ENCODE measurements around the gene IFNG-AS1.
A peak's percentile ranks its signal among the peaks of the same experiment; 100 is the strongest.

Gene IFNG-AS1

DNA sequence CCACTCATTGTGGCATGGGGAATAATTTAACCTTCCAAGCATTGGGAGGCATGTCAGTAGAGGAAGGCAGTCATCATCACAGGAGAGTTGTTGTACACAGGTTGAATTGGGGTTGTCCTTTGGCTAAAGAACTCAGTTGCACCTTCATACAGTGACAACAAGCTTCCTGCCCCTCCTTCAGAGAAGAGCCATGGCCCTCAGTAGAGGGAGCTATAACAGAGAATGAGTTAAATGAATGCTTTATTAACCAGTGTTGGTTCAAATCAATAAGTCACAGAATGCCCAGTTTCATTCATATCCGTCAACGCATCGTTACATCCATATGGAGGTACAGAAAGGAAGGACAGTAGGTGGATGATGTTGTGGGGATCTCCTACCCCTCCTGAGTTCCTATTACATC is 4.8 kb downstream of the IFNG-AS1 start:
- DNase-seq (ENCODE audit: low spot score) = no peak

DNA sequence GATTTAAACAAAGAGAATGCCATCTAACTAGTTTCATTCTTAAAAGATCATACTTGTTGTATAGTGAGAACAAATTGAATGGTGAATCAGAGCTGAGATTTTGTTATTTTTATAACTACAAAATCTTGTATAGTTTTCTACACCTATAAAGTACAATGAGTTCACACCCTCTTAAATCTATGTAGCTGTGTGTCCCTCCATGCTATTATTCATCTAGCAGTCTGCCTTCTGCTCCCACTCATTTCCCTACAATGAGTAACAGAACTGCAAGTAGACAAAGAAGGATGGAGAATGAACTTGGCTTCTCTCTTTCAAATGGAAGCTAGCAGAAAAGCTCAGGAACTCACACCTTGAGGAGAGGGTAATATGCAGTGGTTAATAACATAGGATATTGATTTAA is 7.1 kb downstream of the IFNG-AS1 start:
- DNase-seq (ENCODE audit: low spot score) = no peak

DNA sequence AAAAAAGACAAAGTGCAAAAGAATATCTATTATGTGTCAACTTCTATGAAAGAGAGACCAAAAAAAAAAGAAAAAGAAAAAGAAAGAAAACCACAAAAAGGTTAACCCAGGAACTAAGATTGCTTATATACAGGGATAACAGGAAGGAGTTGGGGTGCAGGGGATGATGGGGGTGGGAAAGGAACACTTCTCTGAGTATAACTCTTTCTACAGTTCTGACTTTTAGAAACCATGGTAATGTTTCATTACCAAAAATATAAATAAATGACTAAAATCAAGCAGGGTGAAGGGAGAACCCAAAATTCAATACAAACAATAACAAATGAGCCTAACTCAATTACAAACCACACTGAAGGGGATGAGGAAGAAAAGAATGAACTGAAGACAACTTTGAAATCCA is 9.1 kb downstream of the IFNG-AS1 start:
- DNase-seq (ENCODE audit: low spot score) = no peak

DNA sequence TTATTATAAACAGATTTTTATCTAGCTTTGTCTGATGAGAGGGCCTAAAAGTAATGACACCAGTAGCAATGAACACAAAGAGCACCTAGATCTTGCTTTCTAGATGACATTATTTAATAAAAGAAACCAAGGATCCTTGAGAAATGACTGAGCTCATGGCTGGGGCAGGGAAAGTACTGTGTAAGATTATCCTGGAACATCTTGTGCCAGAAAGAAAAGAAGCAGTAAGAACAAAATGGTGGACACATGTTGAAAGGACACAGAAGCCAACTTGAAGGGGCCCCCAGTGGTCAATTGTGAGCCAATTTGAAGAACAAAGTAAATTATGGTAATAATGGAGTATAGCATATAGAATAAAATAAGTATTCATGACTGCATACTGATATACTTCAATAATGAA is 10.0 kb downstream of the IFNG-AS1 start:
- DNase-seq (ENCODE audit: low spot score) = no peak

DNA sequence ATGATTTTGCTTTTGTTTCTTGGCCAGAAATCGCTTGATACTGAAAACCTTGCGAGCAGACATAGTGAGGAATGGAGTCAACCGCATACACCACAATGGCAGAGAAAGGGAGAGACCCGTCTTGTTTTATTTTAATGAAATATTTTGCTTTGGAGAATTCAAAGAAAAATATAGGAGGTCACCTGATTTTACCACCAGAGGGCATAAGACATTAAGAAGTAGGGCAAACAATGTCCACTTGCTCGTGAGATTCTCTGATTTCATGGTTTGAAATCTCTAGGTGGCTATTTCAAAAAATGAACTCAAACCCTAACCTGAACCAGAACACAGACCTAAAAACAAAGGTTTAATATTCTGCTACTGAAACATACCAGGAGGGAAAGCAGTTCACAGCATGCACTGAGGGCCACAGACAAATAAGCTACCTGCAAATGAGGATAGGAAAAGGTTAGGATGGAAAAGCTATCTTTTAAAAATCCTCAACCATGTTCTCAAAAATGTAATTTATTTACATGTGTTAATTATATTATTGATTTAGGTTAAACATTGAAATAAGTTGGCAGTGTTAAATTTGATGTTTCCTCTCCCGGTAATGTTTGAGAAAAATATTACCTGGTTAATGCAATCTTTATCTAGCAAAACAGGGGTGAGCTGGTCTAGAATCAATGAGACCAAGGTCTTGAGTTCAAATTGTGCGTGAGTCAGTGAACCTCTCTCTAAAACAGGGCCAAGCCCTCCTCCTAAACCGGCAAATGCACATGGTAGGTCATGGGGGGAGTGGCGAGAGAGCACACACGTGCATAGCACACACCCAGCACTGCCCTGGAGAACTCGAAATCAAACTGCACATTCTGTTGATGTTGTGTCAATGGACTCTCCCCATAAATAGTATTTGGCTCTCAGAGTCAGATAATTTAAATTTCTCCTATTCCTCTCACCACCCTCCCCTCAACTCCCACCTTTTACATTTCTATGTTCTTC is 12.5 kb downstream of the IFNG-AS1 start:
- peak; percentile 22 for DNase-seq (ENCODE audit: low spot score)

DNA sequence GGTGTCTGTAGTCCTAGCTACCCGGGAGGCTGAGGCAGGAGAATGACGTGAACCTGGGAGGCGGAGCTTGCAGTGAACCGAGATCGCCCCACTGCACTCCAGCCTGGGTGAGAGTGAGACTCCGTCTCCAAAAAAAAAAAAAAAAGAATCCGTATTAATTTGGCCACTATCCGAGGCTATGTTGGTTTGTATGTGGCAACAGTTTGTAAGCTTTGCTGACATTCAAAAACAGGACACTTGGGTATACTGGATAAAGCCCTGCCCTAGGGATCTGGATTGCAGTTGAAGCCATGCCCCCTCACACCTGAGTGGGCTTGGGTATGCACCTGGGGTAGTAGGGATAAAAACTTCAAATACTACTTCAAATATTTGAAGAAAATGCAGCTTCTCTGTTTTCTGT is 14.5 kb downstream of the IFNG-AS1 start:
- DNase-seq (ENCODE audit: low spot score) = no peak

DNA sequence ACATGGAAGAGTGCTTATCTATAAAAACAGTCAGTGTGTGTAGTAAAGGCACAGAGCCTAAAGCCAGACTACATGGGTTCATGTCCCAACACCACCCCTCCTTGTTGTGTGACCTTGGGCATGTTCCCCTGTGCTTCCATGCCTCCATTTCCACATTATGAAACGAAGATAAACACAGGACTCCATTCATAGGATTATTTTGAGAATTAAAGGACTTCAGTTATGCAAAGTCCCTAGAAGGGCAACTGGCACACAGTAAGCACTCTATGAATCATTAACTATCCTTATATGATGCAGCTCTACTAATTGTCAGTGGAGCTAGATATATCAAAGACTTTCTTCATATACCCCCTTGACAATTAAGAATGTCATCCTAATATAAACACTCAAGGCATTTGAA is 17.8 kb downstream of the IFNG-AS1 start:
- no peak for DNase-seq (ENCODE audit: low spot score)

DNA sequence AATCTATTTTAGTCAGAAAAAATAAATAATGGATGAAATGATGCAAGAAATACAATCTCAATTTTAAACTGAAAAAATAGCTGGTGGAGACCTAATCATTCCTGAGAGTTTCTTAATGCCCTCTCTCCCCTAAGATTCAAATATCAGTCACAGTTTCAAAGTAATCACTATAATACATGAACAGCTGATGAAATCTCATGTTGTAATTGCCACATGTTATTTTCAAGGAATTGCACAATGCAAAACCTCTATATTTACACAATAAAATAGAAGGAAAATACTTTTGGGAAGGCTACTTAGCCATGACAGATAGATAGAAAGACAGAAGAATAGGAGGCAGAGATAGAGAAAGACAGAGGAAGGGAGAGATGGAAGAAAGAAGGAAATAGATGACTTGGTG is 18.2 kb downstream of the IFNG-AS1 start:
- DNase-seq (ENCODE audit: low spot score) = no peak

DNA sequence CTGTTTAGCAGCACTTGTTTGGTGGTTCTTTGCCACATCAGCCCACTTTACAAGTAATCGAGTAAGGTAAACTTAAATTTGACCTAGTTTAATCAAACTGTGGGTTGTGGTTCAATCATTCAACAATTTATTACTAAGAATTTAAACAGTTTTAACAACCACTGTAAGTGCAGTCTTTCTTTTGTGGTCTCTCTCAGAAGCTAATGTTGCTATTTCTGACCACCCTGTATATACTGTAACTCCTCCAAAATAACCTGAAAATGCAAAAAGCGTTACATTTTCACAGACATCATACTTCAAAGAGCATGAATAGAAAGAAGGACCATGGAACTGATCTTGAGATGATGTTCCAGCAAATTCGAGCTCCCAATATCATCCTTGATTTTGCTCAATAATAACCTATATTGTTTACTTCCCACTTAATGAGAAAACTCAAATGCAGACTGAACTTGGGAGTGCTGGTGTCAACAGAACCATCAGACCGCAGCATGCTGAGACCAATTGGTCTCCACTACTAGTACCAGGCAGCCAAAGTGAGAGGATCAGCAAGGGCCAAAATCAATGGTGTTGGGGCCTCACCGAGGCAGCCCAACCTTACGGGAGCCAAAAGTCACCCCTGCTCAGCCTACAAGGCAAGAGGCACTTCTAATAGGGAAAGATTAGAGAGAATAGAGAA is 22.1 kb downstream of the IFNG-AS1 start:
- DNase-seq (ENCODE audit: low spot score) = no peak

DNA sequence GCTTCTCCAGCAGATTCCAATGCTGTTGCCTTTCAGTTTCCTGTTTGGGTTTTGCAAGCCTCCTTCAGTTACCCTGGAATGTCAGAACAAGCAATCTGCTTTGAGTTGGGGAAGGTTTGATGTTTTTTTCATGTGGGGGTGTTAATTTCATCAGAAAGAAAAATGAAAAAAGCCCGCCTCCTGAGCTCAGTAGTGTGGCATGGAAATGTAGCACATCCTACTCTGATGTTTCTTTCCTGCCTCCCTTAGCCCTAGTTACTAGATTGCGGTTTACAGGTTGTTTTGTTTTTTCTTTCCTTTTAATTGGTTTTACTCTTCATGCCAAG is 22.6 kb downstream of the IFNG-AS1 start:
- DNase-seq (ENCODE audit: low spot score) = no peak

DNA sequence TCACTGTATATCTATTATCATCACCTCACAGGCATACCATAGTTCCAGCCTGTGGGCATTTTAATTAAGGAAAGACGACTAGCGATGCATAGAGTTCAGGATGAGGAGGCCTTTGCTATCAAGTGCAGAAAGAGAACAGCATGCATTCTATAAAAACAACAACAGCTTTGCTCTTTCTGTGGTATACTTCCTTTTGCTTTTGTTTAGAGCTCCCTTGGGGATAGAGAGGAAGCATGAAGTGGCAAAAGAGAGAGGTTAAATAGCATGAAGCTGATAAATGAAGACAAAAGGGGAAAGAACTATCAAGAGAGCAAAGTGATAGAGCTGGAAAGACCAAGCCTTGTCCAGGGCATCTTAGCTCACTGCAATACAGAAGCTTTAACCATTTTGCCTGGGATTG is 23.5 kb downstream of the IFNG-AS1 start:
- DNase-seq (ENCODE audit: low spot score) = no peak

DNA sequence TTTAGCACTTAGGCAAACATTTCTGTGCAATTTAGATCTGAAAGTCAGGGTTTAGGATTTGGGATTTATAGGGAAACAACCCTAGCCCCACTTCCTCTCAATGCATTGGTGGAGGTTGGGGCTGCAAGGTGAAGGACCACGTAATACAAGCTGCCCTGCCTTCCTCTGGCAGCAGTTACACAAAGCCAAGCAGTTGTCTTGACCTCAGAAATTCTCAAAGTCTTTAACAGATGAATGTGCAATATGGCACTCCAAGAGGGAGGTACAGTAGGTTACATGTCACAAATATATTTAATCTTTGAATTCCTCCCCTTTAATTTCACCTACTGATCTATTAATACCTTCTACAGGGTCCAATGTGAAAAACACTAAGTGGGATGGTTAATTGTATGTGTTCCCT is 23.9 kb downstream of the IFNG-AS1 start:
- no peak for DNase-seq (ENCODE audit: low spot score)

DNA sequence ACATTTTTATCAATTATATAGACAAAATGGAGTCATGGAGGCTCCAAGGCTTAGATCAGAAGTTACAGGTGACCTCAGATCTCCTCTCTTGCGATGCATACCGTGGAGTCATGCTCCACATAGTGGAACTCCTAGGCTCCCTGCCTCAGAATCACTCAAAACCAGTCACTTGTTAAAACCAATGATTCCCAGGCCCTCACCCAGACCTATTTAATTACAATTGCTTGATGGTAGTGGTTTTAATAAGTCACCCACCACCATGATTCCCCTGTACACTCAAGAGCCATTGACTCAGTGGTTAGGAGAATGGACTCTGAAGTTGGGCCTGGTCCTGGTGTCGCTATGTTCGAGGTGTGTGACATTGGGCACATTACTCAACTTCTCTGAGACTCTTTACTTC is 26.9 kb downstream of the IFNG-AS1 start:
- DNase-seq (ENCODE audit: low spot score) = no peak

DNA sequence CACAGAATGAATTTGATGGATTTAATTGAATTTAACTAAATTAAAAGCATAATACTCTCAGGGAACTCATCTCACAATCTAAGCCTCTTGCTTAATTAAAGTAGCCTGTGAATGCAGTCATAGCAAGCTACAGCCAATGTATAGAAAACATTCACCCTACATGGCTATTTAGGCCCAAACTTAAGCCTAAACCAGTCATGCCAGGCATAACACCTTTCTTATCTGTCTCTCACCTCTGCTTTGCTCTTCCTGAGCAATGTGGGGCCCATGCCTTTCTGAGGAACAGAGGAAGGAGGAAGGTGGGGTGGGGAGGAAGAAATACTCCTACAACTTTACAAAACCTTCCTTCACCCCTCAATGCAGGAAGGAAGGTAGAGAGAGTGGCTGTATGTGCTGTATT is 29.1 kb downstream of the IFNG-AS1 start:
- DNase-seq (ENCODE audit: low spot score) = no peak

DNA sequence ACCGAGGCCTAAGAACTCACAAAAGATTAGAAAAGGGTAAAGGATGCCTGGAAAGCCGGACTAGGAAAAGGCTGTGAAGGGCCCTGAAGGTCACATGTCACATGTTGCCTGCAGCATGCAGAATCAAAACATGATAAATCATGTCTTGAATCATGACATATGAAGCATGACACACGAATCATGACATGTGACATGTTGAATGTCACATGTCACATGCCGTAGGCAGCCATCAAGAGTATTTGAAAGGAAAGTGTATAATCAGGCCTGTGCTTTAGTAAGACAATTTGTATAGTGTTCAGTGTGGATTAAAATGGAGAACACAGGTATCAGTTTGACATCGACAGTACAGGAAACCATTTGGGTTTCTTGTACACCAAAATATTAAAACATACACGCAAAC is 30.8 kb downstream of the IFNG-AS1 start:
- no peak for DNase-seq (ENCODE audit: low spot score)

DNA sequence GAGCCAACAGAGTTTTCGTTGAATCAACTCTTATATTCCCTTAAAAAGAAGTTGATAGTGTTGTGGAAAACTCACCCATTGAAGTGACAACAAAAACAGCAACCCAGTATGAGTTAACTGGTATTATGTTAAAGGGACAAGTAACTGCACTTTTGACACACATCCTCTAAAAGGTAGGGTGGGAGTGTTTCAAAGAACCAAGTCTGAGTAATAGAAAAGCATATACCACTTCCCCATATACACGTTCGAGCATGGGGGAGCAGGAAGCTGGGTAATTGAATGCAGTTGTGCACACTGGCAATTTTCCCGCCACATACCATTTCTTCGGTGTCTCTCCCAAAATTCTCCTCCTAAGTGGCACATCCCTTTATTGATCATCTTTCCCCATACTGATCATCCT is 31.5 kb downstream of the IFNG-AS1 start:
- DNase-seq (ENCODE audit: low spot score) = no peak

DNA sequence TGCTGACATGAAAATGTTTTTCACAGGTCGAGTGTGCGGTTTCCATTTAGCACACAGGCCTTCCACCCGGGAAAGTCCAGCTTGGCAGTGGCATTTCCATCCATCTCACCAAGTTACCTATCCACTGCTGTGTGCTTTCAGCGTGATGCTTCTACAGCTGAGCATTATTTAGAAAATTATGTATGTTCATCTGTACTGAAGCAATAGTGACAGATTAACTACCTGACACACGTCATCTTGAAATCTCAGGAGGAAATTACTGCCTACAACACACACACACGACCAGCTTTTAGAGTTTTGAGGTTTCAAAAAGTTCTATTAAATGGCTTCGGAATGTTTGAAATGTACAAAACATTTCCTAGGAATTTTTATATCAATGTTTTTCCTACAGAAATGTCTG is 39.4 kb downstream of the IFNG-AS1 start:
- DNase-seq (ENCODE audit: low spot score) = no peak

DNA sequence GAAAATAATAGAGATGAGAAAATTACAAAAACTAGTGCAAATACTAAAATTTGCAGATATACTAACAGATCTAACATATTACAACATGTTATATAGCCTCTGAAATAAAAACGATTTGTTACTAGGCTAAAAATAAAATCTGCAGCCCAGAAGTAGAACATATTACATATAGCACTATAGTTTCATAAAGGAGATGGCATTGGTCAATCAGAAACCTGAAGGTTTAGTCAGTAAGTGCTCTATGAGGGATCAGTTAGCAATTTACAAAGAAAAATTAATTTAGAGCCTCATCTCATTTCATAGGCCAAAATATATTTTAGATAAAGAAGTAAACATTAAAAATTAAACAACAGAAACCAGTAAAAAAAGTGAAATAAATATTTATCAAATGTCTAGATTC is 41.0 kb downstream of the IFNG-AS1 start:
- no peak for DNase-seq (ENCODE audit: low spot score)

DNA sequence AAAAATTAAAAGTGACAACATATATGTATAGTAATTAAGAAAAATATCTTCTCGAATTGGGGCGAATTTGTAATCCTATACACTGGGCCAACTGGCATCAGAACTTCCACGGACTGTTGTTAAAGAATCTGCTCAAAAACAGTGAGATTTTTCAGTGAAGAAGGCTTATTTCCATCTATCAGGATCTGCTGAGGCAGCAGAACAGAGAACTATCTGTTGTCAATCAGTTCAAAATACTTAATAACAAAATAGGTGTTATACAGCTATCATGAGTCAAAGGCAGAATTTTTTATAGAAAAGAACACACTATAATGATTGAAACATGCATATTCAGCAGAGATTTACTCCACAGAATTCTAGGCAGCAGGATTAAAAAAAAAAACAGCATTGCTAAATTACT is 41.9 kb downstream of the IFNG-AS1 start:
- DNase-seq (ENCODE audit: low spot score) = no peak

DNA sequence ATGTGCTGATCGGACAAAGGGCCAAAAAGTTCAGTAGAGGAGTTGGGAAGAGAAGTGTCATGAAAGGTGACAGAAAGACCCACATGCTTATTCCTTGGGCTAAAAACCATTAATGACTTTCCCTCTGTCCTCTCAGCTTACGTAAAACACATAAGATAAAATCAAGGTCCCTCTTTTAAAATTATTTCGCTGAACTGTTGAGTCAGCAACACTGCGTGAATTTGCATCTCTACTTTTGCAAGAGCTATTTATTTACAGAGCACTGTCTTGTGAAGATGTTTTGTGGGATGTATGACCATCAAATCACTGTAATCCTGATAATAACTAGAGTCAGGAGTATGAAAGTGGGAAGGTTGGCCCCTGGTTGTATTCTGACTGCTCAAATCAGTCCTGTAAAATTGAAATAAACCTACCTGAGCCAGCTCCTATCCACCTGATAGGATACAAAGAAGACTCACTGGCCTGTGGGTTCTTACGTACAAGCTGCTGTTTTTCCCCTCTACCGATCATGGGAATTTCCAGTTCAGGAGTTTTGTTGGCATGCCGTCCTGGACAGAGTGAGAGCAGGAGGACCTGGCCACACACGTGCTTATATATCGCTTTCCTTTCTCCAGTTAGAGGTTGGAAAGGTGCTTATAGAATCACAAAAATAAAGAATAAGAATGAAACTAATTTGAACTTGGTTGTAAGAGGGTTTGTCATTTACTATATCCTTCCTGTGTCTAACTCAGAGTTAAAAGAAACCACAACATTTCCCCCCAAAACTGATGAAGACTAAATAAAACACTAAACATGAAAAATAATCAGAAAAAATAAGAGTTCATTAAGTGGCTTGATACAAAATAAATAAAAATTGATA is 42.9 kb downstream of the IFNG-AS1 start:
- DNase-seq (ENCODE audit: low spot score) = no peak

DNA sequence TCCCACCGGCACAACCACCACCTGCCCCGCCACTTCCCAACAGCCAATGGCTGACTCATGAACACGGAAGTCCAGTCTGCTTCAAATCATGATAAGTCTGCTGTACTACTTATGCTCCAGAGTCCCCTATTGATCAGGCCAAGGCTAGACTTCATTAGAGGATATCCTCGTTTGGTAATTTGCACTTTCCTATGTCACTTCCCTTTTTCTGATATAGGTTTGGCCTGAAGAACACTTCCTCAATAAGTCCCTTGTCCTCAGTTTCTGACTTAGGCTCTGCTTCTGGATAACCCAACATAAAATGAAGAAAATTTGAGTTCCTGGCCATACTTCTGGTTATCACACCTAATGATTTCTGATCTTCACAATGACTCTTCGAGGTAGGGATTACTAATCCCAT is 45.3 kb downstream of the IFNG-AS1 start:
- DNase-seq (ENCODE audit: low spot score) = no peak

DNA sequence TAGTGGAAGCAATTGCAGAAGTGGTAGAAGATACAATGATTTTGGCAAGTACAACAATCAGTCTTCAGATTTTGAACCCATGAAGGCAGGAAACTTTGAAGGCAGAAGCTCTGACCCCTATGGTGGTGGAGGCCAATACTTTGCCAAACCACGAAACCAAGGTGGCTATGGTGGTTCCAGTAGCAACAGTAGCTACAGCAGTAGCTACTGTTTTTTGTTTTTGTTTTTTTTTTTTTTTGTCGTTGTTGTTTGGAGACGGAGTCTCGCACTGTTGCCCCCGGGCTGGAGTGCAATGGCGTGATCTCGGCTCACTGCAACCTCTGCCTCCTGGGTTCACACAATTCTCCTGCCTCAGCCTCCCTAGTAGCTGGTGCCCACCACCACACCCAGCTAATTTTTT is 47.4 kb downstream of the IFNG-AS1 start:
- no peak for DNase-seq (ENCODE audit: low spot score)
